Endothelial cell of umbilical vein (primary cell): ENCODE results near the gene SH3TC1. TPM values are rescaled to one million over a fixed set of nuclear protein-coding genes. Genes with fewer than 3 reads are reported as not detected.

Experiments
- BruUV-seq: library from RNA; stranded (reverse); fragments of 400-500 nt; replicated peaks from 2 replicates; lab custom pipeline; 2021; lab: Mats Ljungman, UMichigan
- CTCF ChIA-PET: fragments of 300-600, 350-600 bp; sonication (Branson Sonifier 250); formaldehyde crosslinking; loops from one replicate; lab custom pipeline; 2021; ENCODE audit warnings: antibody characterized with exemption, inconsistent platforms; lab: Charles Lee
- POLR2A ChIA-PET: fragments of 300-600, 350-600 bp; sonication (Branson Sonifier 250); formaldehyde crosslinking; loops from one replicate; lab custom pipeline; 2021; ENCODE audit warnings: antibody characterized with exemption, inconsistent platforms; lab: Charles Lee
- DNase-seq: peaks from one replicate; pipeline ENCODE4 v3.0.0-alpha.2; 2011; ENCODE audit warnings: low read depth, low spot score
- FAIRE-seq: peaks from 2 replicates; lab custom pipeline; 2011; peaks lifted over from hg19 to GRCh38; lab: Jason Lieb, UNC
- H2AFZ ChIP-seq: 2 replicates; pipeline ENCODE4 v1.6.0; 2012; ENCODE audit warnings: low read depth, low read length, control low read depth, inconsistent platforms
- H3K27ac ChIP-seq: 2 replicates; pipeline ENCODE4 v1.5.1; 2011; ENCODE audit warnings: low read depth, mild to moderate bottlenecking, control low read depth, low read length, moderate library complexity; ENCODE audit not compliant: insufficient read depth
- H3K27me3 ChIP-seq, 2 experiments: 2 replicates each; pipeline versions ENCODE4 v1.6.0 to v1.6.1; 2011; ENCODE audit warnings: low read length in 2 of 2, mixed read lengths in 1 of 2; ENCODE audit not compliant: control insufficient read depth in 2 of 2, insufficient read depth in 2 of 2
- H3K36me3 ChIP-seq, 2 experiments: 2 replicates in 1 of 2; 3 replicates in 1 of 2; pipeline ENCODE4 v1.5.1; 2011; ENCODE audit warnings: low read length in 2 of 2, mild to moderate bottlenecking in 1 of 2, moderate library complexity in 1 of 2; ENCODE audit not compliant: control insufficient read depth in 2 of 2, insufficient read depth in 2 of 2; ENCODE audit errors: extremely low read depth in 1 of 2
- H3K4me1 ChIP-seq: 3 replicates; pipeline ENCODE4 v1.5.1; 2011; ENCODE audit warnings: mild to moderate bottlenecking, low read length; ENCODE audit not compliant: control insufficient read depth, insufficient read depth; ENCODE audit errors: extremely low read depth
- H3K4me2 ChIP-seq: 2 replicates; pipeline ENCODE4 v1.6.1; 2011; ENCODE audit warnings: low read length, control low read depth, mixed read lengths; ENCODE audit not compliant: insufficient read depth
- H3K4me3 ChIP-seq, 3 experiments: fragments of 200-600 bp in 1 of 3; sonication (generic), shearing (Covaris generic) in 1 of 3; replicated peaks in 1 of 3; 2 replicates each; pipeline ENCODE4 v1.5.1; 2011 to 2016; ENCODE audit warnings: control low read depth in 3 of 3, low read length in 3 of 3, mild to moderate bottlenecking in 2 of 3, inconsistent platforms in 1 of 3, low read depth in 1 of 3, moderate library complexity in 1 of 3; ENCODE audit not compliant: insufficient read depth in 1 of 3
- H3K79me2 ChIP-seq: 2 replicates; pipeline ENCODE4 v1.6.0; 2012; ENCODE audit warnings: low read length, inconsistent platforms; ENCODE audit not compliant: control insufficient read depth, insufficient read depth
- H3K9ac ChIP-seq: replicated peaks from 2 replicates; pipeline ENCODE3; 2011; ENCODE audit warnings: low read length, control low read depth; ENCODE audit not compliant: insufficient read depth; ENCODE audit errors: extremely low read depth
- H3K9me1 ChIP-seq: replicated peaks from 3 replicates; pipeline ENCODE4 v1.6.0; 2011; ENCODE audit warnings: mild to moderate bottlenecking, low read length; ENCODE audit not compliant: control insufficient read depth, insufficient read depth; ENCODE audit errors: extremely low read depth
- H3K9me3 ChIP-seq: replicated peaks from 2 replicates; pipeline ENCODE4 v1.5.1; 2012; ENCODE audit warnings: low read length, inconsistent platforms; ENCODE audit not compliant: control insufficient read depth, insufficient read depth
- H4K20me1 ChIP-seq: replicated peaks from 2 replicates; pipeline ENCODE3; 2011; ENCODE audit warnings: mild to moderate bottlenecking, low read length; ENCODE audit not compliant: control insufficient read depth, insufficient read depth; ENCODE audit errors: extremely low read depth
- EZH2 ChIP-seq: IDR thresholded peaks from 2 replicates; pipeline ENCODE4 v1.6.1; 2012; ENCODE audit warnings: borderline replicate concordance, low read depth, mild to moderate bottlenecking, moderate library complexity, low read length, inconsistent platforms; ENCODE audit not compliant: severe bottlenecking
- FOS ChIP-seq: IDR thresholded peaks from 2 replicates; pipeline ENCODE4 v1.6.1; 2011; ENCODE audit warnings: mild to moderate bottlenecking, low read length, moderate library complexity, borderline replicate concordance; ENCODE audit not compliant: insufficient read depth
- GATA2 ChIP-seq: IDR thresholded peaks from 2 replicates; pipeline ENCODE4 v1.7.0; 2011; ENCODE audit warnings: low read depth, mild to moderate bottlenecking, moderate library complexity, mixed read lengths, low read length; ENCODE audit not compliant: insufficient read length, insufficient read depth
- JUN ChIP-seq: IDR thresholded peaks from 2 replicates; pipeline ENCODE4 v1.6.1; 2011; ENCODE audit warnings: borderline replicate concordance, low read depth; ENCODE audit not compliant: insufficient read length, insufficient read depth
- MAX ChIP-seq: IDR thresholded peaks from 2 replicates; pipeline ENCODE4 v1.6.1; 2011; ENCODE audit not compliant: insufficient read depth, insufficient read length
- MYC ChIP-seq: IDR thresholded peaks from one replicate; pipeline ENCODE4 v1.6.1; 2011; ENCODE audit warnings: mild to moderate bottlenecking, low read depth, low read length
- POLR2A ChIP-seq: IDR thresholded peaks from 2 replicates; pipeline ENCODE4 v1.6.1; 2012; ENCODE audit warnings: low read depth, mild to moderate bottlenecking, control low read depth, low read length
- POLR2AphosphoS5 ChIP-seq: IDR thresholded peaks from 2 replicates; pipeline ENCODE4 v1.6.1; 2012; ENCODE audit warnings: low read depth, mild to moderate bottlenecking, control low read depth, low read length, moderate library complexity; ENCODE audit not compliant: insufficient read depth
- dilution Hi-C: fragments of 300-500 bp; cut with MboI; formaldehyde crosslinking; loops from one replicate; pipeline ENCODE4 v1.15.0; 2019; ENCODE audit warnings: low sequenced_read_pairs; ENCODE audit not compliant: extremely low pct_ligation_motif_present
- intact Hi-C: fragments of 100-400 bp; cut with micrococcal nuclease; formaldehyde crosslinking; loops from one replicate; pipeline ENCODE4 v1.10.0; 2022
- polyA plus RNA-seq, 4 experiments: library from polyadenylated mRNA; depleted of rRNA in 3 of 4; stranded (reverse) in 3 of 4; unstranded in 1 of 4; fragments of >200 nt; gene quantifications; 2 replicates each; pipeline versions ENCODE4 v1.2.1 to v1.2.3, GENCODE V29; 2011 to 2012; ENCODE audit warnings: missing spikeins in 1 of 4
- total RNA-seq: library from RNA; stranded (reverse); gene quantifications from 2 replicates; pipeline ENCODE4 v1.2.3, GENCODE V29; 2021
- TF ChIP-seq, protein P1 (sequence below), 2 donors: IDR thresholded peaks; 1 replicate in 1 of 2; 2 replicates in 1 of 2; pipeline ENCODE4 v1.5.1; 2011; ENCODE audit warnings: low read length in 2 of 2, mild to moderate bottlenecking in 2 of 2, moderate library complexity in 2 of 2, control low read depth in 1 of 2, inconsistent platforms in 1 of 2, low read depth in 1 of 2; ENCODE audit not compliant: insufficient read depth in 1 of 2; ENCODE audit errors: extremely low read depth in 1 of 2

The SH3TC1 gene
- total and polyA plus RNA-seq, 2 donors (not counting 3 experiments of a cell fraction or from before 2014, with no cell fraction given), result 96.5 to 192 TPM

GRCh38 chr4:8151165-8151650 is 47.9 kb upstream of the SH3TC1 start:
- Histone ChIP-seq H3K27me3 (peaks cover 0 to under 1% of the 10 kb centered on the region in 2 experiments), H2AFZ (no peak overlapping the region), H3K9me1 (no peaks in the 10 kb centered on the region), H3K36me3 (no peaks in the 10 kb centered on the region), H3K4me2 (no peak overlapping the region), H3K4me3 (no peak overlapping the region), H3K27ac (no peak overlapping the region), H3K9me3 (no peaks in the 10 kb centered on the region), H4K20me1 (no peaks in the 10 kb centered on the region), H3K9ac (no peak overlapping the region), H3K4me1 (no peaks in the 10 kb centered on the region), H3K79me2 (no peaks in the 10 kb centered on the region)
- no peak for FAIRE-seq
- ChIA-PET CTCF (interaction anchor here (1.2 kb wide), 1 partner anchor 26 kb away, joined by 7 read pairs; no protein-coding TSS in a partner anchor), POLR2A (no interaction called here)
- DNase-seq, result no peak
- dilution Hi-C loops, result no loop called here
- intact Hi-C loops, result no loop called here
- no TSS peak for BruUV-seq
- TF ChIP-seq EZH2 (no peak), POLR2A (no peak), MAX (no peak)

DNA sequence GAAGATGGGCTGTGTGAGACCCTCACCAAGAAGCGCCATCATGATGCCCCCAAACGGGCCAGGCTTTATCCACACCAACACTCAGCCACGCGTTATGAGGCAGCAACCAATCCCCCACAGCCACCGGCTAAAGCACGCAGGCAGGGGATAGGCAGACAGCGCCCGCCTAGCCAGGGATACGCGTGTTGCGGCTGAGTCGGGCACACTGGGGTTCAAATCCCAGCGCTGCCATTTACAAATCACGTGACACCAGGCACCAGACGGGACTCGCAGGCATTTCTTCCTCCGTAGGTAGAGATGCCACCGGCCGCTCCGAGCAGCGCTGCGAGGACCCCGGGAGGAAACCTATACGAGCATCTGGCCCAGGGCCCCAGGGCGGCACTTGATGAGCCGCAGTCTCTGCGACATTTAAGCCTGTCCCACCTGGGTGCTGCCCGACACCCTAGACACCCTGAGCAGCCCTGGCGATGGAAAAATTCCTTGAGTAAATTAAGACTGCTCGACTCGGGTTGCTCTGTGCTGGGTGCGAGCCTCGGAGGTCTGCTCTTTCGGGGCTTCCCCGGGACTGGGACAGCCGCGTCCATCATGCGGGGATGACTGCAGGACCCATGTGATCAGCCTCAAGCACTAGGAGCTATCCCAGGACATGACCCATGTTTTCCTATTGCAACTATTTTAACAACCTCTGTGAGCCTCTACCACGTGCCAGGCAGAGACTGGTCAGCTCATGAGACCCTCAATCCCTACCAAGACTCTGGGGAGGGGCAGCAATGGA is 46.8 kb upstream of the SH3TC1 start:
- no peak overlapping the region for H3K4me2 ChIP-seq
- POLR2A ChIA-PET, result no interaction called here
- peaks cover 2 to 9% of the 10 kb centered on the region in 2 experiments for H3K27me3 ChIP-seq
- intact Hi-C loops, result no loop called here
- CTCF ChIA-PET, result no interaction called here
- no peak overlapping the region for H3K9ac ChIP-seq
- no peaks in the 10 kb centered on the region for H3K79me2 ChIP-seq
- no peak for TF ChIP-seq EZH2
- no peak for TF ChIP-seq JUN
- TF ChIP-seq MYC, result no peak
- TF ChIP-seq, protein P1, sequence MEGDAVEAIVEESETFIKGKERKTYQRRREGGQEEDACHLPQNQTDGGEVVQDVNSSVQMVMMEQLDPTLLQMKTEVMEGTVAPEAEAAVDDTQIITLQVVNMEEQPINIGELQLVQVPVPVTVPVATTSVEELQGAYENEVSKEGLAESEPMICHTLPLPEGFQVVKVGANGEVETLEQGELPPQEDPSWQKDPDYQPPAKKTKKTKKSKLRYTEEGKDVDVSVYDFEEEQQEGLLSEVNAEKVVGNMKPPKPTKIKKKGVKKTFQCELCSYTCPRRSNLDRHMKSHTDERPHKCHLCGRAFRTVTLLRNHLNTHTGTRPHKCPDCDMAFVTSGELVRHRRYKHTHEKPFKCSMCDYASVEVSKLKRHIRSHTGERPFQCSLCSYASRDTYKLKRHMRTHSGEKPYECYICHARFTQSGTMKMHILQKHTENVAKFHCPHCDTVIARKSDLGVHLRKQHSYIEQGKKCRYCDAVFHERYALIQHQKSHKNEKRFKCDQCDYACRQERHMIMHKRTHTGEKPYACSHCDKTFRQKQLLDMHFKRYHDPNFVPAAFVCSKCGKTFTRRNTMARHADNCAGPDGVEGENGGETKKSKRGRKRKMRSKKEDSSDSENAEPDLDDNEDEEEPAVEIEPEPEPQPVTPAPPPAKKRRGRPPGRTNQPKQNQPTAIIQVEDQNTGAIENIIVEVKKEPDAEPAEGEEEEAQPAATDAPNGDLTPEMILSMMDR (IDR thresholded peaks at IDR 0.05; ENCODE audit: extremely low read depth in 1 of 2, insufficient read depth in 1 of 2, low read depth in 1 of 2, low read length in 2 of 2), result no peak
- no peak for TF ChIP-seq FOS
- no peak for TF ChIP-seq POLR2AphosphoS5
- TF ChIP-seq GATA2, result no peak
- no peak for TF ChIP-seq MAX
- TF ChIP-seq POLR2A, result no peak
- no peaks in the 10 kb centered on the region for H3K4me1 ChIP-seq
- H3K9me3 ChIP-seq, result no peaks in the 10 kb centered on the region
- H3K9me1 ChIP-seq, result no peaks in the 10 kb centered on the region
- dilution Hi-C loops, result no loop called here
- no TSS peak for BruUV-seq
- no peaks in the 10 kb centered on the region for H3K36me3 ChIP-seq
- FAIRE-seq, result no peak
- no peak overlapping the region for H3K4me3 ChIP-seq
- no peak overlapping the region for H2AFZ ChIP-seq
- no peak overlapping the region for H3K27ac ChIP-seq
- DNase-seq, result no peak
- no peaks in the 10 kb centered on the region for H4K20me1 ChIP-seq
